Astrocyte of the hippocampus (primary cell): Measurements from ENCODE around the gene TPRKB.
"Not testable (repeated sequence)": the region's sequence is repeated elsewhere in the genome, so short reads cannot be mapped to it uniquely, and the experiment has no call there.

Experiments used
- DNase-seq: peaks from one replicate; pipeline ENCODE4 v3.0.0; 2011; ENCODE audit warnings: low read depth, low spot score

Gene TPRKB

GRCh38 chr2:73700661-73701447 is 36.3 kb downstream of the TPRKB start:
- DNase-seq, result no peak

- no peak for DNase-seq
These were observed 37.0 kb downstream of the TPRKB start for GRCh38 chr2:73700131-73700611.

- no peak for DNase-seq
These were observed 37.7 kb downstream of the TPRKB start for GRCh38 chr2:73699437-73699836.

- no peak for DNase-seq
These were observed 39.0 kb downstream of the TPRKB start for GRCh38 chr2:73698101-73698500.

GRCh38 chr2:73697606-73698005 is 39.5 kb downstream of the TPRKB start:
- DNase-seq, result no peak

- not testable (repeated sequence) for DNase-seq
These were observed 40.2 kb downstream of the TPRKB start for GRCh38 chr2:73696985-73697384.

- not testable (repeated sequence) for DNase-seq
These were observed 40.6 kb downstream of the TPRKB start for GRCh38 chr2:73696521-73696920.

- DNase-seq, result peak; percentile 22
These were observed 46.6 kb downstream of the TPRKB start for GRCh38 chr2:73690372-73691088.

GRCh38 chr2:73688494-73688893 is 48.7 kb downstream of the TPRKB start:
- DNase-seq, result not testable (repeated sequence)

GRCh38 chr2:73685764-73686438 is 51.2 kb downstream of the TPRKB start:
- peak; percentile 40 for DNase-seq

- not testable (repeated sequence) for DNase-seq
These were observed 52.2 kb downstream of the TPRKB start for GRCh38 chr2:73684905-73685304.

GRCh38 chr2:73684325-73684724 is 52.8 kb downstream of the TPRKB start:
- DNase-seq, result not testable (repeated sequence)

GRCh38 chr2:73679951-73680571 is 57.1 kb downstream of the TPRKB start:
- DNase-seq, result peak; percentile 37
